HG03280 (cell line): ENCODE measurements around the gene C4BPA.

Source experiments
- ATAC-seq: cut with Tn5 transposase; IDR thresholded peaks from one replicate; pipeline ENCODE4 v1.9.1; 2021; ENCODE audit warnings: mild to moderate bottlenecking, moderate library complexity; ENCODE audit not compliant: unreplicated experiment

Gene C4BPA

DNA sequence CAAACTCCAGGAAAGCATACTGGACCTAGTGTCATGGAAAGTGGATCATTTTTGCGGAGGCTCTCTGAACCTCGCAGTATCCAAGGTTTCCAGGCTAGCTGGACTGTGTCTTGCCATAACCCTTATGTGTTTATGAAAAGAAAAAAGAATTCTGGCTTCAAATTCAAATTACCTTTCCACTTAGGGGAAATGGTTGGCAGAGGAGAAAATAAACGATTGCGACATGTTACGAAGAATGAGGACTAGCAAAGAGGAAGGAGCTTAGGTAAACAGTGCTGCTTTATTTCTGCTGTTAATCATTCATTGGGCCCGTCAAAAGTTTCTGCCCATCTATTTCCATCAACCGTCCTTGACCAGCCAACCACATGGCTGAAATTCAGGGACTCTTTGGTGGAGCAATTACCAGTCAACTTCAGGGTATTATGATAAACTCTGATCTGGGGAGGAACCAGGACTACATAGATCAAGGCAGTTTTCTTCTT is at the start of gene C4BPA:
TSS of gene C4BPA (plus strand) at position 342 of the 482 bp plus-strand sequence. CDS start 8,793 bp downstream, outside the sequence.
- no peak for ATAC-seq

DNA sequence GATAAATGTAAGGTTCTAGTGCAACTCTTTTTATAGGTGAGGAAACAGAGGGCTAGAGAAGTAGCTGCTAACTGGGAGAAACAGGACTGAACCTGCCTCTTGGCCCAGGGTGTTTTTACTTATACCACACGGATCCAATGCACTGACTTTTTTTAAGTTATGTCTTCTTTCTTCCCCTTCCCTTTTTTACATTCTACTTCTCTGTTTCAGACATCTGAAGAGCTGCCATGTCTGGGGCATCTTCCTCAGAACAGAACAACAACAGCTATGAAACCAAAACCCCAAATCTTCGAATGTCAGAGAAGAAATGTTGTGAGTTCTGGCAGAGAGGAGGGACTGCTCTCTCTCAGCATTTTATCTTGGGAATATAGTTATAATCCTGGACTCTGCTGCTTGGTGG is 49.5 kb upstream of the C4BPA start:
- no peak for ATAC-seq

DNA sequence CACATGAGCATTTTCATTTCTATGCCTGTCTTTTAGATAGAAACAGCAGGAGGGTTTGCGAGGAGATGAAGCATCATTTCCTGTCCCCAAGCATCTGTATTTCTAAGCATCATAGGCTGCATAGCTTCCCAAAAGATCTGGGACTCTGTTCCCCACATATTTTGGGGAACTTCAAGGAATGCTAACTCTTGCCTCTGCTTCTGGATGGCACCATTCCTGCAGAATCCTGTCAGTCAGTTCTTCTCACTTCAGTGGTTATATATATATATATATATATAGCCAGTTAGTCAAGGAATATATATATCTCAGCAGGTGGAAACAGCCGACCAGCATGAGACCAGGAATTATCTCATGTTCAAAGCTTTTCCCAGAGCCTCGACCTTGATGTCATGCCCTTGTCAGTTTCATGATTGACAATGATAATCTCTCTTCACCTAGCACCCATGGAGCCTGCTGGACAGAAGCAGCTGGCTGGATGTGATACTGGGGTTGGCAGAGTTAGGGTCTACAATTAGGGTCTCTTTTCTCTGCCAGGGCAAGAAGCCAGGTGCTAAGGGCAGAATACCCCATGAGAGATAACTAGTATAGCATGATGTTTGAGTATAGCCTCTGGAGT is 48.5 kb upstream of the C4BPA start:
- ATAC-seq: no peak

DNA sequence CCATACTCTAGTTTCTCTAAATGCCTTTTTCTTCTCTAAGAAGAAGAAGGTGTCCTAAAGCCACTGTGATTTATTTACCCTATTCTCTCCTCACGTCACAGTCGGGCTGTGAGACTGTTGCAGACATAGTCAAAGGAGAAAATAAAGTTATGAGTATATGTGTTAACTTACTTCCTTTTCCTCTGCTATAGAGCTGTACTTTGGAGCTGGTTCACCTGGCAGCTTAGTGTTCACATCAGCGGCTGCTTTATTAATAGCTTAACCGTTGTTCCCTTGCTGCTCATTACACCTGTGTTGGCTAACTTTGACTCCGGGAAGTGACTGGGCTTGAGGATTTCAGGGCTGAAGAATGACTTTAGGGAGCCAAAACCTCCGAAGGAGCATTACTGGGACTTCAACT is 47.4 kb upstream of the C4BPA start:
- no peak for ATAC-seq

DNA sequence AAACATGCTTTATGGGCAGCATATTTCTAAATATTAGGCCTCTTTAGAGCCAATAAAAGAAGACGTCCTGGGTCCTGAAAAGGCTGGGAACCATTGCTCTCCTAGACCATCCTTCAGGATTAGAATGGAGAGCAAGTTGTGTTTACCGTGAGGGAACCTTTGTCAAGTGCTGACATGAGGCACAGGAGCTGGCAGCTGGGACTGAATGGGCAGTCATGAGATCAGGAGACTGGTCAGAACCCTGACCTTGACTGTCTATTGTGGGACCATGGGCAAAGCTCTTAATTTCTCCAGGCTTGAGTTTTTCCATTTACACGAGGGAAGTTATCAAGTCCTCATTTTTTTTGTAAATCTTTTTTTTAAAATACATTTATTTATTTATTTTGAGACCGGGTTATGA is 45.8 kb upstream of the C4BPA start:
- no peak for ATAC-seq

DNA sequence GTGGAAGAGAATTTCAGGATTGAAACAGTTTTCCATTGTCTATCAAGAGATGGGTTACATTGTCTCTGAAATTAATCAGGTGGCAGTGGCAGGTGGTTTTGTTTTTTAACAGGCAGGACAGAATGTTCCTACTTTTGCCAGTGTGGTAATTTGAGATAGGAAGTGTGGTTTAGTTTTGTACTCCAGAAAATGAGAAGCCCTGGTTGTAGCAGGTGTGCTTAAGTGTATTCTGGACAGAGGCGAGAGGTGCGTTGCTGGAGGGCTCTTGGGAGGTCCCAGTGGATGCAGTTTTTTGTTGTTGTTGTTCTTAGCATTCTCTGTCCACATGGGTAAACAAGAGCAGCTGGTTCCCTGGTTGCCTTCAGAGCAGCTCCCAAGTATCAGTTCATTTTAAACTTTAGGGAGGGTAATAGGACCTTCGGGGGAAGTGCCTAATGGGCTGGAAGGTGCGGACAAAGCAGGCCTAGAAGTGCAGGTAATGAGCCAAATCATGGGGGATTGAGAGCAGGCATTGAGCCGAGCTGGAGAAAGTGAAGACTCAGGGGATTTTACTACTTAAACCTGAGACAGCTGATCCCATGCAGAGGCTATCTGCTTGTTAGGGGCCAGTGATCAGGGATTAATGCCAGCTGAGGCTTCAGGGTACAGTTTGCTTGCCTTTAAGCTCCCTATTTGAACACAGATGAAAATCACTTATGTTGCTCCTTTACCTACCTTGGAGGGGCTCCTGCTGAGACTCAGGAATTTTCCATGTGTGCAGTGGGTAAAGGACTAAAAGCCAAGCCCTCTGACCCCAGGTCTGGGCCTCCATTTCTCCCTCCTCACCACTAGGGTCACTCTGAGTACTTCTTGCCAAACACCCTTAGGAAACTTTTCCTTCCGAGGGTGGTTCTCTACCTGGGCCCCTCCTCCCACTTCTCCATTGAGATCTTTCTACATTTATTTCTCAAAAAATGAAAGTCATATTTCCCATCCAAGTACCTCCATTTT is 44.9 kb upstream of the C4BPA start:
- no peak for ATAC-seq

DNA sequence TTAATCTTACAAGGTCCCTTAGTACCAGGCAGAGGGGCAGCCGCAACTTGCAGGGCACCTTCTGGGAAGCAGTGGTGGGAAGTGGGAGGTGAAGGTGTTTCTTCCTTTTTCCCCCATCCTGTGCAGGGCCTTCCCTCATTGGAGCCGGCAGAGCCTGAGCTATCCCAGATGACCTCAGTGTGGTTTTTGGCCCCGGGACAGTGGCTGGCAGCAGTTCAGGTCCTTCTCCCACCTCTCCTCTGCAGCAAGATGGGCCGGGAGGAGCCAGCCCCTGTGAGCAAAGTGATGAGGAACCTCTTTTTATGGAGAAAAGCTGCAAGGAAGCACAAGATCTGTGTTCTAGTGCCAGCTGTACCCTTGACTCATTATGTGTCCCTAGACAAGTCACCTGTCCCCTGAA is 44.2 kb upstream of the C4BPA start:
- no peak for ATAC-seq

DNA sequence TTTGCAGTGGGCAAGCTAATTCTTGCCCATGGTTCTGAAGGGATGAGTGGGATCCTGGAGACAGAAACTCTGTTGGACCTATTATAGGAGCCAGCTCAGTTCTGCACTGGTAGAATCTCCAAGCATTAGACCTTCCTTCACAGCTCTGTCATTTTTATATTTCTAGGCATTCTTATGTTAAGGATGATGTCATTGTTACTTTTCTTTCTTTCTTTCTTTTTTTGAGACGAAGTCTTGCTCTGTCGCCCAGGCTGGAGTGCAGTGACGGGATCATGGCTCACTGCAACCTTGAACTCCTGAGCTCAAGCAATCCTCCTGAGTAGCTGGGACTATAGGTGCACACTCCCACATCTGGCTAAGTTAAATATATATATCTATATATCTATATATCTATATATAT is 43.4 kb upstream of the C4BPA start:
- ATAC-seq: no peak

DNA sequence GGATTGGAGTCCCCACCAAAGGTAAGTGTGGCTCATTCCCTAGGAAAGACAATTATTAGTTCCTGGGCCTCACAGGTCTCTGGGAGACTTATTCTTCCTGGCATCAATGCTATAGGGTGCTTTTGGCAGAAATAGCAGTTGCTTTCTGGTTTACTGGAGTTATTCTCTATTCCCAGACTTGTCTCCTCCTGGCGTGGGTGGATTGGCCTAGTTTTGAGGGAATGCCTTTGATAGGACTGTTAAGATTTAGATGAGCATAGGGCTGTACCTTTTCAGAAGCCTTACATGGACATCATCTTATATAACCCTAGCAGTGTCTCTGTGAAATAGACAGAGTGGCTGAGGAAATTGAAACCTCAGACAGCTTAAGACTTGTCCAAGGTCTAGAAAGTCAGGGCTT is 42.0 kb upstream of the C4BPA start:
- ATAC-seq: no peak

DNA sequence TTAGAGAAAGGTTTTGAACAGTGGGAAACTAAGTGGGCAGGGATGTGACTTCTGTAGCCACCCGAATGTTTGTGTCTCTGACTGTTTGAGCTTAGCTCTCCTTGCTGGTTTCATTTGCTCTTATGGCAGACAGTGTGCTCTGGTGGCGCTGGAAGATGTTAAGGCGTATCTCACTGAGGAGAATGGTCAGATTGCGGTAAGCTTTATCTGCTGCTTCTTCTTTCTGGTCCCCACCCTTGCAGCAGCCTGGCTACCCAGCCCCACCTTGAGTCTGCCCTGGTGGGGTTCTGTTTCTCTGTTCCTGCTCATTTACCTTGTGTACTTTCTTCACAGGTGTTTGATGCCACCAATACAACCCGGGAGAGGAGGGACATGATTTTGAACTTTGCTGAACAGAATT is 41.0 kb upstream of the C4BPA start:
- no peak for ATAC-seq

DNA sequence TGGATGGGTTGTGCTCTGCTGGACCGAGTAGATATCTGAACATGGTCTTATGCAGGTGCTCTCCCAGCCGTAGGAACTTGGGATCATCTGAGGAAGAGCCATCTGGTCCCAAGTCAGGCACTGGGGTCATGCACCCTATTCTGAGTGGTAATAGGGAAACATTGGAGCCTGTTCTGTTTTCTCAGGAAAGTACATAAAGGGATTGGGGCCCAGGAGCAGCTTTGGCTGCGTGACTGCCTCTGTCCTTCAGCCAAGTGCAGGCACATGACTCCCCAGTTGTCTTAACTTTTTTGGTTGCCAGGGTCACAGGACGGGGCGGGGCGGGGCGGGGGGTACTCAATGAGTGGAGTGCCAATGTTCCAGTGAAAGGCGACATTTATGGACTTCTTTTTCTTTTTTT is 39.5 kb upstream of the C4BPA start:
- no peak for ATAC-seq

DNA sequence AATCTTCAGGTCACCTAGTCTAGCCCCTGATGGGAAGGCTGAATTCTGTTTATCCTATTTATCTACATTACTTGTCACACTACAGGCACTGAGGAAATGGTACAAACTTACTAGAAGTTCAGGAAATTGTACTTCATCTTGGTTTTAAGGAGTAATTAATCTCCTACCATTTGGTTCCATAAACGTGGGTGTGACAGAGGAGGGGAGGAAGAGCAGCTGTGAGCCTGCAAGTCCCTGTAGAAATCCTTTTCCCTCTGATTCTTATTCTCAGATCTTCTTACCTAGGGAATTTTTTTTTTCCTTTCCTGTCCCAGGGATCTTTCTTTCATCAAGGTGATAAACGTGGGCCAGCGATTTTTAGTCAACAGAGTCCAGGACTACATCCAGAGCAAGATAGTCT is 36.8 kb upstream of the C4BPA start:
- no peak for ATAC-seq

DNA sequence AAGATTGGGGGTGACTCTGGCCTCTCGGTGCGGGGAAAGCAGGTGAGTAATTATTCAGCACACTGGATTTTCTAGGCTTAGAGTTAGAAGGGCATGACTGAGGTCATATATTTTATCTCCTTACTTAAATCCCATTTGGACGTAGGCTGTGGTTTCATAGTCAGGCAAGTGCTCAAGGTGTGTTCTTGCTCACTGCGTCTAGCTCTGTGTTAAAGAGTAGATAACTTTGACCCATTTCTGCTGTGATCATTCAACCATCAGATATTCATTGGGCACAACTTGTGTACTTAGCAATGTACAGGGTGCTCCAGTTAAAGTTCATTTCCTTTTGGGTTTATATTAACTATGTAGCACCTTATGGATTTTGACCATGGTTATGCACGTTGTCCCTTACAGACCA is 36.4 kb upstream of the C4BPA start:
- ATAC-seq: no peak

DNA sequence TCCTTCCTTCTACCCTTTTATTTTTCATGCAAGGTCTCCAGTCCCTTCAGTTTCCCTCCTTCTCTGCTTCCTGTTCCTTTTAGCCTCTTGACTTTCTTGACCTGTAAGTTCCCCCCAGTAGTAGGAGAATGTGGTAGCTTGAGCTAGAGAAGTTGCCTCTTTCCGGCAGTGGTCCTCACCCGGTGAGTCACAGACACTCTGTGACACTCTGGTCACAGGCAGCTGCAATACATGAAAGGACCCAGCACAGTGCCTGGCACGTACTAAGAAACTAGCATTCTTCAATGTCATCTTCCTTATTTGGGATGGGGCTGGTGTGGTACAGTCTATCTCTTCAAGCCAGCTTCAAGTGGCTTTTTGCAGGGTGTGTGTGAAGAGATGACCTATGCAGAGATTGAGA is 35.0 kb upstream of the C4BPA start:
- no peak for ATAC-seq

DNA sequence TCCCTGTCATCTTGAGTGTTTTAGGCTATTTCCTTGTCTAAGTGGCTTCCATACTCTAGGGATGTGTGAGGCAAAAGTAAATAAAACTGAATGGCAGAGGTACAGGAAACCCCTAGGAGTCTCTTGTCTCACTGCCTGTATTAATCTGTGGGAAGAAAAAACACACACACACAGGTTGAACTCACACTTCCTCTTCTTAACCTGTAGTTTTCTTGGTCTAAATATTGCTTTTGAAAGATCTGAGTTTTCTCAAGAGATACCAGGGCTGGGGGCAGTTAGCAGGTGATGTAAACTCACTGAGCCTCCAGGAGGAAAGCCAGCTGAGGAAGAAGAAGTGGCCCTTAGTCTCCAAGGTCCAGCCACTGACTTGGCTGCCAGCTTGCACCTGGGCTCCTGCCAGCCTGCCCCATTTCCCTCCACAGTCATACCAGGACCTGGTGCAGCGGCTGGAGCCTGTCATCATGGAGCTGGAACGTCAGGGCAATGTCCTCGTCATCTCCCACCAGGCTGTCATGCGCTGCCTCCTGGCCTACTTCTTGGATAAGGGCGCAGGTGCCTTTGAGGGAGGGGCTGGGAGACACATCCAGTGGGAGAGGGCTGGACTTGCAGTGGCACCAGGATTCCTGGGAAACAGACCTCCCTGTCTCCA is 34.1 kb upstream of the C4BPA start:
- ATAC-seq: no peak

DNA sequence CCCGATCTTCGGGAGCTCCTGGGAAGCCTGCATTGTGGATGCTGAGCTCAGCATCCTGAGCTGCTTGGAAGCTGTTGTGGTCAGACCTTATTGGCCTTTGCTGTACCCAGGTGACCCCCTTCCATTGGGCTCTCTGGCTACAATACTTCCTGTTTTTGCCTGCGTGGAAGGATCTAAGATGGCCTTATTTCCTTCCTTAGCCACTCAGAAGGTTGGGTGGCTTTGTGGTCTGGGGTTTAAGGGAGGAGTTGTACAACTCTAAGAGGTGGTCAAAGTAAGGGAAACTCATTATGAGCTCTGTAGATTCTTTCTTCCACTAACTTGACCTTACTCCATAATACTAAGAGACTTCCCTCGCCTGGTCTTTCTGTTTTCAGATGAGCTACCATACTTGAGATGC is 33.2 kb upstream of the C4BPA start:
- ATAC-seq: no peak

DNA sequence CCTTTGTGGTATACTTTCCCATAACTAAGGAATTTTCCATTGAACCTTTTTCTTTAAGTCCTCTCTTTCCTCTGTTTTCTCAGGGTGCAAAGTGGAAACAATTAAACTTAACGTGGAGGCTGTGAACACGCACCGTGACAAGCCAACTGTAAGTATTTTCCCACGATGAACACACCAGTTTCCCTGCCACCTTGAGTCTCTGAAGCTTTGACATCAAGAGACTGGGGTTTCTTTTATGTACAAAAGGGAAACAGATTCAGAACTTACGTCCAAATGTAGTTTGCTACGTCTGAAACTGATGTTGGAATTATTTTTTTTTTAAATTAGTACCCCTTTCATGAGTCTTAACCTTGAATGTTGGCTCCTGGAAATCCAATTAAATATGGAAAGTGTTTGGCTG is 32.6 kb upstream of the C4BPA start:
- ATAC-seq: no peak

DNA sequence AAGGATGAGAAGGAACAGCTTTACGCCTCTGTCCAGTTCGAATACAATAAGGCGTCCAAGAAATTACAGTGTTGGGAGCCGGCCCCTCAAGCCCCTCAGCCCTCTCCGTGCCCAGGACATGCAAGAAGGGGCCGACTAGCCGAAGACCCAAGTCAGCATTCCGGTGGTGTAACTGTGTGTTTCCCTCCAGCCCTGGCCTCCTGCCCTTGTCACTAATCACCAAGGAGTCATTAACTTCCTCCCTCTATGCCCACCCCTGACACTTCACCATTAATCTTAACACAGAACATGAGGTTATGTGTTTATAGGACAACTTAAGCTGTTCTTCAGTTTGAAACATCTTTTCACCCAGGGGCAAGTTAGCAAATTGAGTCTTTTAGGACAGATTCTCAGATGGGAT is 31.8 kb upstream of the C4BPA start:
- no peak for ATAC-seq

DNA sequence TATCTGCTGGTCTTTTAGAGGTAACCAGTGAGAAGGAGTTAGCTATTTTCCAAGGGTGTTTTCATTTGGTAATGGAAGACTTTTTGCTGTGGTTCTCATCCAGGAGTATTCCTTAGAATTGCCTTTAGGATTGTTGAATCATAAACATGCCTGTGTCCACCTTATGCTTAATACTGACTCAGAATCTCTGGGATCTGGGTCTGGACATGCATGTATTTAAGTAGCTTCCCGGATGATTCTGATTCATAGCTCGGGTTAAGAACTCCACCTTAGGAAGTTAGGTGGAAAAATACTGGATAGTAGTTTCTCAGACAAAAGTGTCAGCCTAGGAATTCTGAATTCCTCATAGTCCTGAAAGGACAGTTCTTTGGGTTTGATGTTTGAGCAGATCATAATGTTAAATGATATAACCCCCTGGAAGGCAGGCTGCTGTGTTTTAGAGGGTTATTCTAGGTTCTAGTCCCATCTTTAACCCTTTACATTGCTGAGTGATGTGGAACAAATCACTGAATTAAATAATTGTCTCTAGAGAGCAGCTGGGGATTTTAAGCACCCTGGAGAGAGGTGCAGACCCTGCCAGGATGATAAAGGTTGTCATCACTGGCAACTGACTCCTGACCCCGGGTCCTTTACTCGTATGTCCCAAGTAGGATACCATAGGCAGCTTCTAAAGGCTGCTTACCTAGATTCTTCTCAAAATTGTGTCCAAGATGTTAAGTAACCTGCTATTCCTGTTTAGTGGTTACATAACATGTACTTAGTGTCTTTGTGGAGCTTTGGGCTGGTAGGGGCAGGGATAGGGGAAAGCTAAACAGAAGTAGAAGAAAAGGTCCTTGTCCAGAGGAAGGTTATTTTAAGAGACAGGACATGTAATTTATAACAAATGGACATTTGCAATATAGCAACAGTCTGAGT is 29.9 kb upstream of the C4BPA start:
- ATAC-seq: no peak

DNA sequence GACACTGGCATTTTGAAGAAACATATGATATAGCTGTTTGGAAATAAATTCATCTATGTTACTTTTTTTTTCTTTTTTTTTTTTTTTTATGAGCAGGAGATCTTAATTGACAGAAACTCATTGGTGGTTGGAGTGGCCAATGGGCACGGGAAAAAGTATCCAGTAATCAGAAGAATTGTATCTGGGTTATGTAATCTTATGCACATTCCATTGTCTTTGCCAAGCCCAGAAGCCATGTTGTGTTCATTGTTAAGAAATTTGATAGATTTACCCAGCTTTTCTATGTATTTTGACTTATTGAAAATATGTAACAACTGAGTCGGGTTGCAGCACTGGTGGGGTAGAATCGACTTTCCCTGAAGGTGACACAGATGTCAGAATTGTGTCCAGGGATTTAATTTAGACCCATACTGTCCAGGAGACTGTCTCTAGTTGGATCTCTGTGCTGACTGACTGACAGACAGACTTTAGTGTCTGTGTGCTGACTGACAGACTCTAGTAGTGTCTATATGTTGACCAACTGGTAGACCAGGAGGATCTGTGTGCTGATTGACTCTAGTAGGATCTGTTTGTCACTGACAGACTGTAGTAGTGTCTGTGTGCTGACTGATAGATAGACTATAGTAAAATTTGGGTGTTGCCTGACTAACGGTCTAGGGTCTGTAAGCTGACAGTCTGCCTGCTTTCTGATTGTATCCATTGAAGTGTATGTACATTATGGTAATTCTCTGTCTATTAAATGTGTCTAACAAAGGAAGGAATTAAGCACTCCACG is 27.7 kb upstream of the C4BPA start:
- no peak for ATAC-seq
